Tibial nerve (tissue), 4 donors: Measurements from ENCODE around the gene PTPRE.

Experiments used
- EP300 ChIP-seq, 2 donors: sonication (generic); formaldehyde crosslinking; IDR thresholded peaks; one replicate each; pipeline ENCODE4 v1.6.1; 2017; ENCODE audit warnings: antibody characterized with exemption in 2 of 2, mild to moderate bottlenecking in 1 of 2
- TF ChIP-seq, protein P1 (sequence below), 5 experiments: fragments of 200-600 bp in 3 of 5; fragments of 450-650 bp in 2 of 5; sonication (generic) in 3 of 5; IDR thresholded peaks; one replicate each; pipeline ENCODE4 v1.5.1; 2016 to 2019; ENCODE audit warnings: antibody characterized with exemption in 5 of 5, mild to moderate bottlenecking in 3 of 5, moderate library complexity in 2 of 5

DNA sequence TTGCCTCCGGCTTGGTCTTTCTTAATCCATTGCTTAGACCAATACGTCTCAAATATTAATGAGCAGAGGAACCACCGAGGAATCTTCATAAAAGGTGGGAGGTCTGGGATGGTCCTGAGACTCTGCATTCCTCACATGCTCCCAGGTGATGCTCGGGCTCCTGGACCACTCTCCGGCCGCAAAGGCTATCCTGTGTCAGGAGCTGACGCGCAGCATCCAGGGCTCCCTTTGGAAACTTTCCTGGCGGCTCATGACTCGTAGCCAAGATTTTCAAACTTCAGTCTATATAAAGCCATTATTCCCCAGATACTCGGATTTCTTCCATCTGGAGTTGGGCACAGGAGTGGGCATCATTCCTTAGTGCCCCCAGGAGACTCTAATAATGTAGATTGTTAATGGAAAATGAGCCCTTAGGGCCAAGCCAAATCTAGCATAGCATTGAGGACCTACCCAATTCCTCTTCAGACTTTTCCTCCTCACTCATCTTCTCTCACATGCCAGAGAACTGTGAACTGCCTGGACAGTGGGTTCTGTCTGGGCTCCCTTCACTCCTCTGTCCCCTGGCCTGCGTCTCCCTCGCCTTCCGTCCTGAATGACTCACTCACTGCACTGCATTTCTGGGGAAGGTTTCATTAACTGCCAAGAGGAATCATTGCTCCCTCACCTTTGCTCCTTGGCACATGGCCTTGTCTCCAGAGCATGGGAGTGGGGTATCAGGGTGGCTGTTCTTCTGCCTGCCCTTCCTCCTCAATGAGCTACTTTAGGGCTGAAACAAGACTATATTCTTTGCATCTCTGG is 130.0 kb downstream of the PTPRE start:
- TF ChIP-seq EP300 (IDR thresholded peaks at IDR 0.05), result no peak
- TF ChIP-seq, protein P1, sequence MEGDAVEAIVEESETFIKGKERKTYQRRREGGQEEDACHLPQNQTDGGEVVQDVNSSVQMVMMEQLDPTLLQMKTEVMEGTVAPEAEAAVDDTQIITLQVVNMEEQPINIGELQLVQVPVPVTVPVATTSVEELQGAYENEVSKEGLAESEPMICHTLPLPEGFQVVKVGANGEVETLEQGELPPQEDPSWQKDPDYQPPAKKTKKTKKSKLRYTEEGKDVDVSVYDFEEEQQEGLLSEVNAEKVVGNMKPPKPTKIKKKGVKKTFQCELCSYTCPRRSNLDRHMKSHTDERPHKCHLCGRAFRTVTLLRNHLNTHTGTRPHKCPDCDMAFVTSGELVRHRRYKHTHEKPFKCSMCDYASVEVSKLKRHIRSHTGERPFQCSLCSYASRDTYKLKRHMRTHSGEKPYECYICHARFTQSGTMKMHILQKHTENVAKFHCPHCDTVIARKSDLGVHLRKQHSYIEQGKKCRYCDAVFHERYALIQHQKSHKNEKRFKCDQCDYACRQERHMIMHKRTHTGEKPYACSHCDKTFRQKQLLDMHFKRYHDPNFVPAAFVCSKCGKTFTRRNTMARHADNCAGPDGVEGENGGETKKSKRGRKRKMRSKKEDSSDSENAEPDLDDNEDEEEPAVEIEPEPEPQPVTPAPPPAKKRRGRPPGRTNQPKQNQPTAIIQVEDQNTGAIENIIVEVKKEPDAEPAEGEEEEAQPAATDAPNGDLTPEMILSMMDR (IDR thresholded peaks at IDR 0.05), result no peak
